MCF 10A (cell line): ENCODE results near the gene CRIM1. TPM values are rescaled to one million over a fixed set of nuclear protein-coding genes. Genes with fewer than 3 reads are reported as not detected.
"Not testable (repeated sequence)": the region's sequence is repeated elsewhere in the genome, so short reads cannot be mapped to it uniquely, and the experiment has no call there.

ENCODE experiments used
- Bru-seq: library from RNA; stranded (reverse); fragments of 400-500 nt; gene quantifications from one replicate; lab custom pipeline; 2021; lab: Mats Ljungman, UMichigan
- BruChase-seq, 2 experiments: library from RNA; stranded (reverse); fragments of 400-500 nt; gene quantifications; one replicate each; lab custom pipeline; 2021; lab: Mats Ljungman, UMichigan
- BruUV-seq: library from RNA; stranded (reverse); fragments of 400-500 nt; replicated peaks from 2 replicates; lab custom pipeline; 2021; lab: Mats Ljungman, UMichigan
- CTCF ChIA-PET: fragments of 300-600 bp; sonication (Branson Sonifier 250); formaldehyde crosslinking; extraction: SDS; loops from one replicate; lab custom pipeline; 2021; ENCODE audit warnings: antibody characterized with exemption, inconsistent platforms; lab: Yijun Ruan, JAX
- POLR2A ChIA-PET: fragments of 300-600, 350-650 bp; sonication (Branson Sonifier 250); formaldehyde crosslinking; extraction: SDS; loops from one replicate; lab custom pipeline; 2020; ENCODE audit warnings: antibody characterized with exemption, inconsistent platforms; lab: Yijun Ruan, JAX
- DNase-seq: peaks from one replicate; pipeline ENCODE4 v3.0.0-alpha.2; 2018; ENCODE audit not compliant: unreplicated experiment
- H3K27ac Mint-ChIP-seq: one replicate; pipeline ENCODE4 v1.8.0; 2022; ENCODE audit warnings: mild to moderate bottlenecking, low read depth, mixed read lengths; ENCODE audit not compliant: unreplicated experiment
- H3K27me3 Mint-ChIP-seq: one replicate; pipeline ENCODE4 v1.8.0; 2022; ENCODE audit warnings: mixed read lengths; ENCODE audit not compliant: insufficient read depth, unreplicated experiment
- H3K36me3 Mint-ChIP-seq: one replicate; pipeline ENCODE4 v1.8.0; 2022; ENCODE audit warnings: mild to moderate bottlenecking, moderate library complexity, mixed read lengths; ENCODE audit not compliant: insufficient read depth, unreplicated experiment
- H3K4me1 Mint-ChIP-seq: one replicate; pipeline ENCODE4 v1.8.0; 2022; ENCODE audit warnings: mixed read lengths; ENCODE audit not compliant: insufficient read depth, unreplicated experiment
- H3K4me3 Mint-ChIP-seq: one replicate; pipeline ENCODE4 v1.8.0; 2022; ENCODE audit warnings: mild to moderate bottlenecking, moderate library complexity, mixed read lengths; ENCODE audit not compliant: unreplicated experiment
- H3K9me3 Mint-ChIP-seq: one replicate; pipeline ENCODE4 v1.8.0; 2022; ENCODE audit warnings: mixed read lengths; ENCODE audit not compliant: unreplicated experiment
- CTCF ChIP-seq: fragments of 200-600 bp; IDR thresholded peaks from one replicate; pipeline ENCODE4 v1.8.0; 2022; ENCODE audit warnings: antibody characterized with exemption, mild to moderate bottlenecking; ENCODE audit not compliant: unreplicated experiment
- intact Hi-C: fragments of 100-400 bp; cut with micrococcal nuclease; formaldehyde crosslinking; loops from 2 replicates; pipeline ENCODE4 v1.14.1; 2022
- long read RNA-seq: library from polyadenylated mRNA; stranded (forward); transcript quantifications from one replicate; pipeline ENCODE4 v2.0.0, GENCODE V29; 2022
- total RNA-seq: library from RNA; stranded (reverse); gene quantifications from 2 replicates; pipeline ENCODE4 v1.2.3, GENCODE V29; 2022

The CRIM1 gene
- 119 and 185 TPM in 2 replicates for total RNA-seq
- Bru-seq, nascent RNA = percentile 94 among the genes with signal in this experiment
- BruChase-seq, experiment 1, labeled RNA remaining after a 6-hour chase = percentile 81 among the genes with signal in this experiment
- percentile 80 among the genes with signal in this experiment for BruChase-seq, experiment 2, labeled RNA remaining after a 2-hour chase
- long read RNA-seq, full-length matches to known transcripts = 16 of 57 reads
- long read RNA-seq, partial matches to known transcripts = 12 of 57 reads
- long read RNA-seq, other reads (novel, unspliced or antisense) = 29 of 57 reads

GRCh38 chr2:36355151-36355889 is at the start of gene CRIM1:
TSS of gene CRIM1 (plus strand) at chr2:36355778. CDS start at chr2:36356293, 515 bp downstream.
- intact Hi-C loops = loop anchor here (5.0 to 10.0 kb wide), 3 partner anchors 82 to 429 kb away; no protein-coding TSS in a partner anchor
- ChIA-PET POLR2A (interaction anchor here (0.6 to 12.2 kb wide), 22 partner anchors 9 to 612 kb away, joined by 3 to 742 read pairs (median 7); no protein-coding TSS in a partner anchor), CTCF (interaction anchor here (0.5 to 11.0 kb wide), 16 partner anchors 9 to 310 kb away, joined by 3 to 146 read pairs (median 4); no protein-coding TSS in a partner anchor)
- no TSS peak for BruUV-seq
- H3K4me1 Mint-ChIP-seq = peaks cover 28% of the 10 kb centered on the region
- H3K27me3 Mint-ChIP-seq = no peaks in the 10 kb centered on the region
- H3K9me3 Mint-ChIP-seq = no peaks in the 10 kb centered on the region
- peak; percentile 86 for DNase-seq
- TF ChIP-seq CTCF = no peak
- peaks cover 21% of the 10 kb centered on the region for H3K36me3 Mint-ChIP-seq
- peak within 1 kb of the TSS; percentile 97 for H3K27ac Mint-ChIP-seq
- H3K4me3 Mint-ChIP-seq = peak within 1 kb of the TSS; percentile 95

GRCh38 chr2:36307441-36307840 is 48.1 kb upstream of the CRIM1 start:
- Mint-ChIP-seq H3K9me3 (no peaks in the 10 kb centered on the region), H3K4me1 (no peaks in the 10 kb centered on the region), H3K36me3 (no peaks in the 10 kb centered on the region), H3K4me3 (no peak overlapping the region), H3K27me3 (peaks cover 62% of the 10 kb centered on the region), H3K27ac (no peak overlapping the region)
- ChIA-PET CTCF (no interaction called here), POLR2A (no interaction called here)
- intact Hi-C loops = no loop called here
- TF ChIP-seq CTCF = no peak
- no TSS peak for BruUV-seq
- no peak for DNase-seq

- H3K27ac Mint-ChIP-seq, H3K36me3 Mint-ChIP-seq, intact Hi-C loops, DNase-seq, H3K9me3 Mint-ChIP-seq, BruUV-seq, H3K4me3 Mint-ChIP-seq, H3K4me1 Mint-ChIP-seq: not testable (repeated sequence)
- POLR2A ChIA-PET = interaction anchor here (0.7 kb wide), 1 partner anchor 222 kb away, joined by 3 read pairs; no protein-coding TSS in a partner anchor
- CTCF ChIA-PET = interaction anchor here (0.7 kb wide), 1 partner anchor 132 kb away, joined by 3 read pairs; no protein-coding TSS in a partner anchor
- H3K27me3 Mint-ChIP-seq = peaks cover 74% of the 10 kb centered on the region
These were observed 45.1 kb upstream of the CRIM1 start for GRCh38 chr2:36310444-36310843.

GRCh38 chr2:36318547-36318946 is 37.0 kb upstream of the CRIM1 start:
- BruUV-seq = no TSS peak
- H3K9me3 Mint-ChIP-seq = no peaks in the 10 kb centered on the region
- ChIA-PET POLR2A (no interaction called here), CTCF (interaction anchor here (0.6 to 0.7 kb wide), 2 partner anchors 343 to 526 kb away, joined by 3 to 4 read pairs; no protein-coding TSS in a partner anchor)
- no peaks in the 10 kb centered on the region for H3K4me1 Mint-ChIP-seq
- no peak overlapping the region for H3K27ac Mint-ChIP-seq
- peak; percentile 24 for DNase-seq
- no peak overlapping the region for H3K4me3 Mint-ChIP-seq
- H3K27me3 Mint-ChIP-seq = peaks cover 59% of the 10 kb centered on the region
- intact Hi-C loops = no loop called here
- no peaks in the 10 kb centered on the region for H3K36me3 Mint-ChIP-seq
- TF ChIP-seq CTCF = peak; percentile 6
